Activated naive CD4-positive, alpha-beta T cell treated with anti-CD3 and anti-CD28 coated beads for 36 hours (primary cell): ENCODE results near the gene DNAJA4. TPM values are rescaled to one million over a fixed set of nuclear protein-coding genes. Genes with fewer than 3 reads are reported as not detected.

ENCODE experiments used
- CTCF ChIA-PET: fragments of 350-600 bp; sonication (Branson Sonifier 250); formaldehyde crosslinking; loops from one replicate; lab custom pipeline; 2021; ENCODE audit warnings: antibody characterized with exemption; lab: Charles Lee
- DNase-seq: peaks from one replicate; pipeline ENCODE4 v3.0.0-alpha.2; 2020
- H3K27ac Mint-ChIP-seq: one replicate; pipeline ENCODE4 v1.8.0; 2021; ENCODE audit warnings: mild to moderate bottlenecking, mixed read lengths
- H3K27me3 Mint-ChIP-seq: one replicate; pipeline ENCODE4 v1.8.0; 2021; ENCODE audit warnings: low read depth, mixed read lengths
- H3K36me3 Mint-ChIP-seq: one replicate; pipeline ENCODE4 v1.8.0; 2021; ENCODE audit warnings: low read depth, mixed read lengths
- H3K4me1 Mint-ChIP-seq: one replicate; pipeline ENCODE4 v1.8.0; 2021; ENCODE audit warnings: low read depth, mixed read lengths
- H3K4me3 Mint-ChIP-seq: one replicate; pipeline ENCODE4 v1.8.0; 2021; ENCODE audit warnings: mild to moderate bottlenecking, moderate library complexity, mixed read lengths
- H3K9me3 Mint-ChIP-seq: one replicate; pipeline ENCODE4 v1.8.0; 2021; ENCODE audit warnings: mixed read lengths
- intact Hi-C: fragments of 100-400 bp; cut with micrococcal nuclease; formaldehyde crosslinking; loops from one replicate; pipeline ENCODE4 v1.15.1; 2023
- total RNA-seq, 2 experiments: library from RNA; stranded (reverse); gene quantifications; one replicate each; pipeline ENCODE4 v1.2.3, GENCODE V29; 2021

The DNAJA4 gene
- total RNA-seq, 2 experiments from 2014 or later, result 40.1 to 41.6 TPM

DNA sequence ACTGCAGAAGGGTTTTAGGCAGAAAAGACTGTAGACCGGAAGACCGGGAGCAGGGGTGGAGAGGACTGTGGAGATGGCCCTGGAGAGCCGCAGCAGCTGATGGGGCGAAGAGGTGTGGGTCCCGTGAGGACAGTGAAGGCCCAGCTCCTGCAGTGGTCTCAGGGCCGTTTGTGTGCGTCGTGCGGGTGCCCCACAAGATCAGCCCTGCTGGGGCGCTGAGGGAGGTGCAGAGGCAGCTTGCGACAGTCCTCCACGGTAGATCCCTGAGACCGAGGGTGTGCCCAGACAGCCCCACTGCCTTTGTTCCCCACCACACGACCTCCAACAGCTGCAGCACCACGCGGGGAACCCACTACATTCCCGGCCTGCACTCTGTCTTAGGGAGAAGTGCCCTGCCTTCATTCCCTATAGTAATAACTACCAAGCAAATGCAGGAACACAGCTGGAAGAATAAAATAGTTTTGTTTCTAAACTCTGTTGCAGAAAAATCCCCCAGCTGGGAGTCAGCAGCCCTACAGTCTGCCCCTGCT is 56.7 kb downstream of the DNAJA4 start:
- Mint-ChIP-seq H3K4me1 (no peaks in the 10 kb centered on the region), H3K27me3 (no peaks in the 10 kb centered on the region), H3K27ac (no peak overlapping the region), H3K9me3 (no peaks in the 10 kb centered on the region), H3K36me3 (no peaks in the 10 kb centered on the region), H3K4me3 (no peak overlapping the region)
- CTCF ChIA-PET, result interaction anchor here (0.6 to 0.9 kb wide), 2 partner anchors 102 to 208 kb away, joined by 3 to 6 read pairs; no protein-coding TSS in a partner anchor
- intact Hi-C loops, result no loop called here
- no peak for DNase-seq

DNA sequence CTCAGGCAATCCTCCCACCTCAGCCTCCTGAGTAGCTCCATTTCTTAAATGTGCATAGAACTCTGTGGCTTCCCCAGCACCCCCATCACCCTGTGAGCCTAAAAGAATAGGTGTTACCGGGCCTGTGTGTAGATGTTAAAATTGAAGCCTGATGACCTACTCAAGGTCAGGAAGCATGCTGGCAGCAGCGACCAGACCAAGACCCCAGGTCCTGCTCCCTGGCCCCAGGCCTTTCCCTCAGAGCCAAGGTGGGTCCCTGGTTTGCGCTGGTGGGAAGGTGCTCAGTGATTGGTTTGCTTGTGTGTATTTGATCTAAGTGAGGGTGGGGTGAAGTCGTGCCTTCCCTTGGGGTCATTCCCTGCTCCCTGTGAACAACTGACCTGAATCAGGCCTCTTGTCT is 57.4 kb downstream of the DNAJA4 start:
- no peak for DNase-seq
- H3K27ac Mint-ChIP-seq, result no peak overlapping the region
- intact Hi-C loops, result no loop called here
- no peaks in the 10 kb centered on the region for H3K4me1 Mint-ChIP-seq
- H3K4me3 Mint-ChIP-seq, result no peak overlapping the region
- no peaks in the 10 kb centered on the region for H3K36me3 Mint-ChIP-seq
- H3K27me3 Mint-ChIP-seq, result no peaks in the 10 kb centered on the region
- H3K9me3 Mint-ChIP-seq, result no peaks in the 10 kb centered on the region
- CTCF ChIA-PET, result interaction anchor here (0.9 kb wide), 1 partner anchor 101 kb away, joined by 3 read pairs; no protein-coding TSS in a partner anchor

GRCh38 chr15:78322243-78322642 is 57.9 kb downstream of the DNAJA4 start:
- DNase-seq, result no peak
- CTCF ChIA-PET, result no interaction called here
- intact Hi-C loops, result no loop called here
- Mint-ChIP-seq H3K27ac (no peak overlapping the region), H3K4me1 (no peaks in the 10 kb centered on the region), H3K36me3 (no peaks in the 10 kb centered on the region), H3K4me3 (no peak overlapping the region), H3K27me3 (no peaks in the 10 kb centered on the region), H3K9me3 (no peaks in the 10 kb centered on the region)

DNA sequence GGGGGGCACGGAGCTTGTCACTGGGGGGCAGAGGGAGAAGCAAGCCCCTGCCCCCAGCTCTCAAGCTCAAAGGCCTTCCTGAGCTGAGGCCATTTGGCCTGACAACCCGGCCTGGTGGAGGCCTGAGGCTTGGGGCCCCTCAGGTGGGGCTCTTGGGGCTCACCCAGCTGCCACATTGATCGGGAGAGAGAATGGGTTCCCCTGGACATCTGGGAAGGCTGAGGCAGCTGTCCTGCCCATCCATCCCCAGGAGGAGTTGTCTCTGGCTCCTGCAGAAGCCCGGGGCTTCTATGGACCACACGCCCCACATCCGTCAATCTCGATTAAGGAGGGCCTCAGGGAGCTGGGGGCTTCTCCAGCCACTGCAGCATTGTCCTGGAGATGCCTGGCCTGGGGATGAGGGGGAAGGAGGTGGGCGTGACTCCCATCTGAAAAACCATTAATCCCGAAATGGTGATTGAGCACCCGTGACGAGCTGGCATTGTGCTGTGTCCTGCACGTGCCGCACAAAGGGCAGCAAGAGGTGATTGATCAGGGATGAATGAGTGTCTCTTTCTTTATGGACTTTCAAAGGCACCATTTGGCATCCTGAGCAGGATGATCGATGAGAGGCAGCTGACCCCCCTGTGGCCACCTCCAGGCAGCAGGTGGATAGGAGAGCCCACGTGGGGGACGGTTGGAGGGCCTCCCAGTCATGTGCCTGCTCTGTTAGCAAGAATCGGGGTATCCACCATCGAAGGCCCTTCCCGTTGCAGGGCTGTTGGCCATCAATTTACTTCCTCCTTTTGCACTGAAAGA is 58.6 kb downstream of the DNAJA4 start:
- Mint-ChIP-seq H3K9me3 (no peaks in the 10 kb centered on the region), H3K27me3 (no peaks in the 10 kb centered on the region), H3K36me3 (no peaks in the 10 kb centered on the region), H3K4me3 (no peak overlapping the region), H3K4me1 (no peaks in the 10 kb centered on the region), H3K27ac (no peak overlapping the region)
- intact Hi-C loops, result no loop called here
- CTCF ChIA-PET, result no interaction called here
- DNase-seq, result no peak

GRCh38 chr15:78323693-78324092 is 59.3 kb downstream of the DNAJA4 start:
- Mint-ChIP-seq H3K4me1 (no peaks in the 10 kb centered on the region), H3K36me3 (no peaks in the 10 kb centered on the region), H3K9me3 (no peaks in the 10 kb centered on the region), H3K27me3 (no peaks in the 10 kb centered on the region), H3K4me3 (no peak overlapping the region), H3K27ac (no peak overlapping the region)
- DNase-seq, result no peak
- CTCF ChIA-PET, result no interaction called here
- intact Hi-C loops, result no loop called here

- Mint-ChIP-seq H3K9me3 (no peaks in the 10 kb centered on the region), H3K4me3 (no peak overlapping the region), H3K27ac (no peak overlapping the region), H3K36me3 (no peaks in the 10 kb centered on the region), H3K27me3 (no peaks in the 10 kb centered on the region), H3K4me1 (no peaks in the 10 kb centered on the region)
- intact Hi-C loops, result no loop called here
- CTCF ChIA-PET, result no interaction called here
- no peak for DNase-seq
These were observed 59.8 kb downstream of the DNAJA4 start for GRCh38 chr15:78324144-78324543.

DNA sequence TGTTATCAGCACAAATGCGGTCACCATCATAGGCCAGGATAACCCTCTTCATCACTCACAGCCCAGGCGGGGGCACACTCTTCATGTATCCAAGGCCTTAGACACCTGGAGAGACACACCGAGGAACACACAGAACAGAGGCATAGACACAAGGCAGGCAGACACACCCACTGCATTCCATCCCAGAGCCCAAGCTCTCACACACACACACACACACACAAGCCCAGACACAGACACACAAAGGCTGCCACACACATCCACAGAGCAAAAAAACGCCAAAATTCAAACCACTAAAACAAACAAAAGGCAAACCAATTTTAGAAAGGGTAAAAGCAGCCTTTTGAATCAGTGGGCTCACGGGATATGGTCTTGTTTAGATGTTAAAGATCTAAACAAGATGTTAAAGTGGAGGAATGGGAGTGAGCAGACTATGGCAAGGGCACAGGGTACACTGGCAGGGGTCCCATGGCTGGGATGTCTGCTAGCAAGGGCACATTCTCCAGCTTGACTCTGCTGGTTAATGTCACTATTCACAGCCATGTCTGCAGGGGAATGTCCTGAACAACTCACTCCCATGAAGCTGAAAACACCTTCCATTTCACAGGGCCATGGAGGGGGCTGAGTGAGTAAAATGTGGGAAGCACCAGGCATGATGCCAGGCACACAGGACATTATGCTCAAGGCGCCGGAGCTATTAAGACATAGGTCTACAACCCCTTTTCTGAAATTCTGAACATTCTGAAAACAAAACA is 60.9 kb downstream of the DNAJA4 start:
- Mint-ChIP-seq H3K4me1 (no peaks in the 10 kb centered on the region), H3K27me3 (no peaks in the 10 kb centered on the region), H3K36me3 (no peaks in the 10 kb centered on the region), H3K27ac (no peak overlapping the region), H3K4me3 (no peak overlapping the region), H3K9me3 (no peaks in the 10 kb centered on the region)
- DNase-seq, result no peak
- intact Hi-C loops, result no loop called here
- CTCF ChIA-PET, result no interaction called here

- Mint-ChIP-seq H3K36me3 (no peaks in the 10 kb centered on the region), H3K9me3 (no peaks in the 10 kb centered on the region), H3K4me1 (no peaks in the 10 kb centered on the region), H3K4me3 (no peak overlapping the region), H3K27me3 (no peaks in the 10 kb centered on the region), H3K27ac (no peak overlapping the region)
- CTCF ChIA-PET, result no interaction called here
- intact Hi-C loops, result no loop called here
- no peak for DNase-seq
These were observed 63.1 kb downstream of the DNAJA4 start for GRCh38 chr15:78327466-78327865.

- H3K36me3 Mint-ChIP-seq, result no peaks in the 10 kb centered on the region
- H3K27me3 Mint-ChIP-seq, result no peaks in the 10 kb centered on the region
- intact Hi-C loops, result no loop called here
- H3K4me1 Mint-ChIP-seq, result no peaks in the 10 kb centered on the region
- DNase-seq, result peak; percentile 20
- H3K27ac Mint-ChIP-seq, result no peak overlapping the region
- CTCF ChIA-PET, result interaction anchor here (1.0 kb wide), 1 partner anchor 35 kb away, joined by 3 read pairs; no protein-coding TSS in a partner anchor
- H3K9me3 Mint-ChIP-seq, result no peaks in the 10 kb centered on the region
- no peak overlapping the region for H3K4me3 Mint-ChIP-seq
These were observed 65.3 kb downstream of the DNAJA4 start for GRCh38 chr15:78329625-78330024.

Other genes starting within 250 kb of the DNAJA4 start
- gene TBC1D2B, start 186.9 kb upstream of the DNAJA4 start, total RNA-seq, result 10 to 100 TPM; 57.1 to 60.3 TPM
- gene SH2D7, start 172.0 kb upstream of the DNAJA4 start, total RNA-seq, result not detected
- gene CIB2, start 133.1 kb upstream of the DNAJA4 start, total RNA-seq, result 1 to 10 TPM; 1.9 to 2.1 TPM
- 100 to 1,000 TPM; 117 to 123 TPM for gene IDH3A, start 115.2 kb upstream of the DNAJA4 start, total RNA-seq
- not detected for gene ACSBG1, start 30.0 kb upstream of the DNAJA4 start, total RNA-seq
- 10 to 100 TPM; 44.2 to 46.9 TPM for gene SKIC8, start 35.0 kb downstream of the DNAJA4 start, total RNA-seq
- under 1 TPM; 0.38 to 0.52 TPM for gene CRABP1, start 75.8 kb downstream of the DNAJA4 start, total RNA-seq
- gene IREB2, start 173.7 kb downstream of the DNAJA4 start, total RNA-seq, result 10 to 100 TPM; 47.6 to 51.7 TPM
- 1 to 10 TPM; 3.4 to 3.6 TPM for gene HYKK, start 243.0 kb downstream of the DNAJA4 start, total RNA-seq